CD4-positive, alpha-beta T cell treated with Interleukin-4 for 4 hours (primary cell): Measurements from ENCODE around the gene ABCF2.

Experiments used
- DNase-seq: peaks from one replicate; pipeline ENCODE4 v3.0.0-alpha.2; 2020

The ABCF2 gene

DNA sequence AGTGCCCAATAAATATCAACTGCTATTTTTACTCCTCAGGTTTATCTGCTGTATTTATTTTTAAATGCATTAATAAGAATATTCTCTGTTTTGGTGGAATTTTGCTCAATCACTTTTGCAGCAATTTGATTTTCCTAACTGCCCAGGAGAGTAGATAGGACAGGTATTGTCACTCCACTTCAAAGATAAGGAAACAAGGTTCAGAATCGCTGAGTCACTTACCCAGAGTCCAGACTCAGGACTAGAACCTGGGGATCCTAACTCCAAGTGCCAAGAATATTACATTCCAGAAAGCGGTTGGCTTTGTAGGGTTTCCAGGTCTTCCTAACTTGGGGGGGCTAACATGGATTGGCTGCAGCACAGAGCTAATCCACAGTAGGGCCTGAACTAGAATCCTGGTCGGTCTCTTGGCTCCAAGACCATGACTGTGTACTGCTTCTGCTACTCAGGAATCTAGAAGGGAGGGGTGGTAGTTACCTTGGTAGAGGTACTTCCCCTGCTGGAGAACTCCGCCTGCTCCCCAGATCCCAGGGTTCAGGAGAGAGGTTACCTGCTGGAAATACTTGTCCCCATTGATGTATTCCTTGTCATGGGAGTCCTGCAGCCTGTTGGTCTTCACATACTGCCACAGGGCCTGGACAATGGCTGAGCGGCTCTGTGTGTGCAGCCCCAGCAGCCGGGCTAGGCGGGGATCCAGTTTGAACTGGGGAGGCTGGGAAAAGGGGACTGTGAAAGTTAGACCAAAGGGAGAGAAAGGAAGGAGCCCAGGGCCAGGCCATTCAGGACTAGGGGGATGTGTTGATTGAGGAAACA, 14.1 kb upstream of the ABCF2 start:
- no peak for DNase-seq

DNA sequence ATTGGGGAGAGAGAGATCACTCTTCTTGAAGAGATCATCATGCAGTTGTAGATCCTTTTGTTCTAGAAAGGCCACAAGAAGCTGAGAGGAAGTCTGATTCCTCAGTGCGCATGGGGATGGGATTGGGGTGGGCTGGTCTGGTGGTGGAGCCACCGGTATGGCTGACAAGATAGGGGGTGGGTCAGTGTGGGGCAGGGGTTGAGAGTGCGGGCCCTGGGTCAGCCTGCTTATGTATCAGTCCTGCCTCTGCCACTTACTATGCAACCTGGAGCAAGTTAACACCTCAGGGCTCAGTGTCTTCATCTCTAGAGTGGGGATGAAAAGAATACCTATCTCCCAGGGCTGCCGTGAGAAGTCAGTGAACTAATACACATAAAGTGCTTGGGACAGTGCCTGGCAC, 13.5 kb upstream of the ABCF2 start:
- no peak for DNase-seq

GRCh38 chr7:151239837-151240459, 12.9 kb upstream of the ABCF2 start:
- no peak for DNase-seq

DNA sequence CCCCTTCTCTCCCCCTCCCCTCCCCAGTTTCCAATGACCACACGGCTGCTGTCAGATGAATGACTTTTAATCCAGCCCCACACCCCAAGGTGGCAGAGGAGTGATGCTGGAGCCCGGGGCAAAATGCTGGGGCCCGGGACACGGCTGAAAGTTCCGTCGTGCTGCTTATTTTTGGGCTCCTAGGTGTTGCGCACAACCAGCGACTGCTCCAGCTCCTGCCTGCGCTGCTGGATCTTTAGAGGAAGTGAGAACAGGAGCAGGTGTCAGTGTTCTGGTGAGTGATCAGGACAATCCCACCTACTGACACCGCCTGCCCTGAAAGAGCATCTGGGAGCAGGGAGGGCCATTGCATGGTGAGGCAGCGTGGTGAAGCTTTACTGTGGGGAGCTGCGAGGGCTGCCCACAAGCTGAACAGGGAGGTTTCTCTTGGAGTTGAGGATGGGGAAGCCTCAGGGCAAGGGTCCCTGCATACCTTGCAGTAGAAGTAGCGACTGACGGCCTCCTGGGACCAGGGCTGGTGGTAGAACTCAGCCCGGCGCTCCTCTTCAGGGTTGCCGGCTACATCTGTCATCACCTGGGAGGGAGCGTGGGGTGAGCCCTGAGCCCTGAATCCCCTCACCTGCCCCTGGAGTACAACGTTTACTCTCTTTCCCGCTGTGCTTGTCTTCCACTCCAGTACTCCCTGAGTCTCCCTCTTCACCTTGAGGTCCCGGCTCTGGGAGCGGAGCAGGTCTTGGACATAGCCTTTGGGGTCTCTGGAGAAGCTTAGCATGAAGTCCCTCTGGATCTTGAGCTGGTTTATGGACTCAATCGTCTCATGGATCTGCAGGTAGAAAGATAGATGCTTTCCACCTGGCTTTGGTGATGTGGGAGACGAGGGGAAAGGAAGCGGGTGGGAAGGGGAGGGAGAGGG, 12.2 kb upstream of the ABCF2 start:
- no peak for DNase-seq

DNA sequence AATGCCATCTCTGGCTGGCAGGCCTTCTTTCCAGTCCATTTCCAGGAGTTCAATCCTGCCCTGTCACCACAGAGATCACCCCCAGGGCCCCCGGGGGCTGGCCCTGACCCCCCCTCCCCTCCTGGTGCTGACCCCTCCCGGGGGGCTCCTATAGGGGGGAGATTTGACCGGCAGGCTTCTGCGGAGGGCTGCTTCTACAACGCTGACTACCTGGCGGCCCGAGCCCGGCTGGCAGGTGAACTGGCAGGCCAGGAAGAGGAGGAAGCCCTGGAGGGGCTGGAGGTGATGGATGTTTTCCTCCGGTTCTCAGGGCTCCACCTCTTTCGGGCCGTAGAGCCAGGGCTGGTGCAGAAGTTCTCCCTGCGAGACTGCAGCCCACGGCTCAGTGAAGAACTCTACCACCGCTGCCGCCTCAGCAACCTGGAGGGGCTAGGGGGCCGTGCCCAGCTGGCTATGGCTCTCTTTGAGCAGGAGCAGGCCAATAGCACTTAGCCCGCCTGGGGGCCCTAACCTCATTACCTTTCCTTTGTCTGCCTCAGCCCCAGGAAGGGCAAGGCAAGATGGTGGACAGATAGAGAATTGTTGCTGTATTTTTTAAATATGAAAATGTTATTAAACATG, 11.3 kb upstream of the ABCF2 start:
- no peak for DNase-seq

GRCh38 chr7:151237244-151238189, 10.5 kb upstream of the ABCF2 start:
- no peak for DNase-seq

- no peak for DNase-seq
These were observed 9.4 kb upstream of the ABCF2 start for GRCh38 chr7:151236406-151236805.

DNA sequence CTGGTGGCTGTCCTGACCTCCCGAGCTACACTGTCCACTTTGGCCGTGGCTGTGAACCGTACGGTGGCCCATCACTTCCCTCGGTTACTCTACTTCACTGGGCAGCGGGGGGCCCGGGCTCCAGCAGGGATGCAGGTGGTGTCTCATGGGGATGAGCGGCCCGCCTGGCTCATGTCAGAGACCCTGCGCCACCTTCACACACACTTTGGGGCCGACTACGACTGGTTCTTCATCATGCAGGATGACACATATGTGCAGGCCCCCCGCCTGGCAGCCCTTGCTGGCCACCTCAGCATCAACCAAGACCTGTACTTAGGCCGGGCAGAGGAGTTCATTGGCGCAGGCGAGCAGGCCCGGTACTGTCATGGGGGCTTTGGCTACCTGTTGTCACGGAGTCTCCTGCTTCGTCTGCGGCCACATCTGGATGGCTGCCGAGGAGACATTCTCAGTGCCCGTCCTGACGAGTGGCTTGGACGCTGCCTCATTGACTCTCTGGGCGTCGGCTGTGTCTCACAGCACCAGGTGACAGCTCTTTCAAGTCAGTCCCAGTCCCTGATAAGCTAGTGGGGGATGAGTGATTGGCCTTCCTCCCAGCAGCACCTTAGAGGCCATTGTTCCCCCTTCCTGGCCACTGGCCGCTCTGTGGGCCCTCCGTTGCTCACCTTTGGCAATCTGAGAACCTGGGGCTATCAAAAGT, 8.2 kb upstream of the ABCF2 start:
- DNase-seq: no peak

GRCh38 chr7:151233804-151234203, 6.8 kb upstream of the ABCF2 start:
- DNase-seq: no peak

DNA sequence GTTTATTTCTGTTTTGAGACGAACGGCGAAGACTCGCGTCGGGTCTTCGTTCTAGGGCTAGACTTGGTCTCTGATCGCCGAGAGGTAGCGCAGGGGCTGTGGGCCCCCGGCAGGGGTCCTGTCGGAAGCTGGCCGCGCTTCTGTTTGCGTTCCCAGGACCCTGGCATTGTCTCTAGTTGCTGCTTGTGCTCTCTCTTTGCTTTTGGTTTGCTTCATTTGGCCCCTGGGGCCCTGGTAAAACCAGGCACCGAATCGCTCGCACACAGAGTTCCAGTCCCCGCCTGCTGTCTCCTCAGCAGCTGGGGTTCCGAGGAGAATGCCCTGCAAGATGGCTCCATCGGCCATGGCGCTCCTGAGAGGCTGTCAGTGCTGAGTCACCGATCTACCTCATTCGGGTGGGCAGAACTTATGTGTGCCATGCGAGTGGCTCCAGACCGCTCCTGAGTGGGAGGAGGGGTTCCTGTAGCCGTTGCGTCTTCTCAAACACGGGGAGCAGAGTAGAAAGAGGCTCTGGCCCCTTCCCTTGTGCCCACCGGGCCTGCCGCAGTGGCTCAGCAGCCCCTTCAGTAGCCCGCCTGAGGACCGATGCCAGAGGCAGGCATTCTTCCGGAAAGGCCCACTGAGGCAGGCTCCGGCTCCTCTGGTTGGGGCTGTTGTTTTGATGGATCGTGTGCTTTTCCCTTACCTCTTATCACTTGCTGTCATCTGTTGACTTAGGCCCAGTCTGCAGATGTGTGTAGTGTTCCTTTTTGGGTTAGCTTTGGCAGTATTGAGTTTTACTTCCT, 6.1 kb upstream of the ABCF2 start:
- DNase-seq: peak; percentile 68

DNA sequence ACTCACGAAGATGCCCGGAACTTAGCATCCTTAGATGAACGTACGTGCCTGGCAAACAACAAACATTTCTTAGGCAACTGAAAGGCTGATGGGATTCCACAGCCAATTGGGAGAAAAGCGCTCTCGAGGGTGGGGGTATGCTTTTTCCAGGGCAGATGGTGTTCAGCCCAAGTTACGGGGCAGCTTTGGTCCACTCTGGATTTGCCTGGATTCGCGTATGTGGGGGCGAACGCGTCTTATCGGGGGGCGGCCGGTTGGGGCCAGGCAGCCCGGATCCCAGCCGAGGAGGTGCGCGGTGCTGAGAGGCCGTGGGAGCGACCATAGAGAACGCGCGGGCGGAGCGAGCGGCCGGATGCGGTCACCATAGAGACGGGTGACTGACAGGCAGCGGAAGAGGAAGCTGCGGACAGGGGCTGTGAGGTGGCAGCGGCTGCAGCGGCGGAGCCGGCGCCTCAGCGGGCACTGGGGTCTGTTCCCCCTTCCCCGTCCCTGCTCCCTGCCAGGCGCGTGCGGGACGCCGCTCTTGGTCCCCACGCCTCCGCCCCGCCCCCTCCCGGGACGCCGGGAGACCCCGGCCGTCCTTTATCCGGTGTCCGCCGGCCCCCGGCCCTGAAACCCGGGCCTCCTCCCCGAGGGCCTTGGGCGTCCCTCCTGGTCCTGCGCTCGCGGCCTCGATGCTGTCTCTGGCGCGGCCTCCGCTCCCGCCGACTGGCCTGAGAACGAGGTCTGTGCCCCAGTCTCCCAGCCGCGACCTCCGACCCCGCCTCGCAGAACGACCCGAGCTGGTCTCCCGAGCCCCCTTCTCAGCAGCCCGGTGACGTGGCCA, 5.3 kb upstream of the ABCF2 start, which contains the start of gene CHPF2:
CHPF2 (plus strand) TSS at position 393 of the 826 bp plus-strand sequence. CDS start 1,529 bp downstream, outside the sequence.
- DNase-seq: peak; percentile 87

DNA sequence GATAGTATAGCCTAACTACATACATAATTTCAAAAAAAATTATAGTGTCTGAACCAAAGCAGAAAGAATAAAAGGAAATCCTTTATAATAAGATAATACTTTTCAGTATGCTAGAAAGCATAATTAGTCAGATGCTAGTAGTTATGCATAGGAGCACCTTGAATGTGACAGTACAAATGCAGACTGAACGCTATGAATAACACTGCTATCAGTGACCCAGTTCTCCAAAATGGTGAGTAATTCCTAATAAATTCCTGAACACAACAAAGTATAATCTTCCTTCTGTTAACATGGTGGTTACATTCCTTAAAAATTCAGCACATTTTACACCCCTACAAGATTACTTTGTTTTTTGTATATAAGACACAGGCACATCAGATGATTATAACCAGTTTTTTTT, 4.1 kb upstream of the ABCF2 start:
- DNase-seq: no peak

DNA sequence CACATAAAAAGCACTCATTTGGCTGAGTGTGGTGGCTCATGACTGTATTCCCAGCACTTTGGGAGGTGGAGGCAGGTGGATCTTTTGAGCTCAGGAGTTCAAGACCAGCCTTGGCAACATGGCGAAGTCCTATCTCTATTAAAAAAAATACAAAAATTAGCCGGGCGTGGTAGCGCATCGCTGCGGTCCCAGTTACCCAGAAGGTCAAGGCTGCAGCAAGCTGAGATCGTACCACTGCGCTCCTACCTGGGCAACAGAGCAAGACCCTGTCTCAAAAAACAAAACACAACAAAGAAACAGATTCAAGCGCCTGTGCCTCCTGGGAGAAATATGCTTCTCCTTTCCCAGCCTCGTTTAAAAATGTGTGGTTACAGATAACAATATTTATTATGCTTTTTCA, 2.2 kb upstream of the ABCF2 start:
- DNase-seq: no peak

DNA sequence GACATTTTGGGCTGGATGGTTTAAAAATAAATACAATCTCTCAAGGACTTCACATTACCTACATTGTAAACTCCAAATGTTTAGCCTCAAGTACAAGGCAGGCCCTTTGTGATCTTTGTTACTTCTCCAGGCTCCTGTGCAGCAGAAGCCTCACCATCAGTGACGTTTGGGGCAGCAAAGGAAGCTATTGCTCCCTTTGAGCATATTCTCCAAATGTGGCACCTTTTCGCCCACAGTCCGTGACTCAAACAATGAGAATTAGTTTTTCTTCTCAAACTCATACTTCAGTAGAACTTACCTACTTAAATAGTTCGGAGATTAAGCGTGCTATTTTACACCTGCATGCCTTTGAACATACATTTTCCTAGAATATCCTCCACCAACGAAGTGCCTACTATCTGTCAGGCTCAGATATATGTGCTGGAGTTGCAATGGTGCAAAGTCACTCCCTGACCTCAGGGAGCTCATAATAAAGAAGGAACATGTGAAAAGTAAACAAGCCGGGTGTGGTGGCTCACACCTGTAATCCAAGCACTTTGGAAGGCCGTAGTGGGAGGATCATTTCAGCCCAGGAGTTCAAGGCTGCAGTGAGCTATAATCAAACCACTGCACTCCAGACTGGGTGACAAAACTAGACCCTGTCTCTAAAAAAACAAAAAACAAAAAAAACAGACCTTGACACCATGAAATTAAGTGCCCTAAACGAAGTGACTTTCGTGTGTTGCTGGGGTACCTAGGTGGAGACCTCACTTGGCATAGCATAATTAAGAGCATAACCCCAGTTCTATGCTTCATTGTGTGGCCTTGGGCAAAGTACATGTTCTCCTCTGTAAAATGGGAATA, 1.2 kb upstream of the ABCF2 start:
- no peak for DNase-seq

GRCh38 chr7:151226560-151226874, 488 bp downstream of the ABCF2 start:
- DNase-seq: no peak

GRCh38 chr7:151225948-151226510, 976 bp downstream of the ABCF2 start:
- DNase-seq: no peak

GRCh38 chr7:151223728-151224127, 3.3 kb downstream of the ABCF2 start:
- DNase-seq: no peak

DNA sequence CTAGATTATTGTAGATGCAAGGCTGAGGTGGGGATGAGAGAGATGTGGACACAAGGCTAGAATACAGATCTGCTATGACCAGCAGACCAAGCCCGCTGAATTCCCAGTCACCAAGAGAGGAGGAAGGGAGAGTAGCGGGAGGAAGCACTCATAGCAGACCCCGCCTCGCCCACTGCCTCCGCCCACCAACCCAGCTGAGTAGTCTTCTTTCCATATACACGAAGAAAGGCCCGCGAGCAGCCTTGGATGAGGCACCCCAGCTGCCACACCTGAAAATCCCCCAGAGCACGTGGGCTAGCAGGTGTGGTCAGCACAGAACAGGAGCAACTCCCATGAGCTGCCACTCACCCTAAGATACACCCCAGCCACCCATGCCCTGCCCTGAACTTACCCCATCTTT, 8.8 kb downstream of the ABCF2 start:
- DNase-seq: no peak
